Fibroblast of skin of left biceps (primary cell): ENCODE data around the gene KIF5A.
A peak's percentile ranks its signal among the peaks of the same experiment; 100 is the strongest.

Experiments used
- DNase-seq, 2 experiments: peaks; one replicate each; pipeline ENCODE4 v3.0.0-alpha.2; 2013; ENCODE audit warnings: low read depth in 2 of 2

The KIF5A gene

DNA sequence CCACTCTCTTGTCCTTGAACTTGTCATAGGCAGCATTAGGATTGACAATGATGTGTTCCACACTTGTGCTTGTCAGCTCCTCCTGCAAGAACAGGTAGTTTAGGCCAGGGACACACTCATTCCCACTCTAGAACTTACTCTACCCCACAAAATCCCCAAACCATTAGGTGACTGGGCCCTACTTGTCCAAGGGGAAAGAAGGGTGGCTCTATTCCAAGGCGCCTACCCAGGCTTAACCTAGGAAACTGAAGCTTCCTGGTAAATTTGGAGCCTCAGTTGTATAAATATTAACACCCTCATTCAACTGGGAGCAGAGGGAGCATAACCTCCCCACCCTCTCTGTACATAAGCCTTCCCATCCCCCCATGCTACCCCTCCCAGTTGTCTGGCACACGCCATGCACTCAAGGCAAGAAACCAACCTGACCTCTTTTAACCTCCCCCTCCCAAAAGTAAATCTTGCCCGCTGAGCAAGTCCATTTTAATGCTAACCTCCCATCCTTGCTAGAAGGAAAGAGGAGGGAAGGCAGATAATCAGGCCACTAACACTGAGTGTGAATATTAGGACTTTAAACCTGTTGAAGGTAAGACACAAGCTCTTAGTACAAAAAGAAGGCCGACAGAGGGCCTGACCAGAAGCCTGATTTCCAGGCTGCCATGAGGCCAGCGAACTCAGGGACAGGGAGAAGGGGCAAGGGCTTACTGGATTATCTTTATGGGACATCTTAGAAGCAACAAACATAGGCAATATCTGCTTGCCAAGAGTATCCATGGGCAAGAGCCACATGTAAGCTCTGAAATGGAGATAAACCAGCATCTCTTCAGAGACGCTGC, 13.9 kb upstream of the KIF5A start:
- DNase-seq, result no peak

DNA sequence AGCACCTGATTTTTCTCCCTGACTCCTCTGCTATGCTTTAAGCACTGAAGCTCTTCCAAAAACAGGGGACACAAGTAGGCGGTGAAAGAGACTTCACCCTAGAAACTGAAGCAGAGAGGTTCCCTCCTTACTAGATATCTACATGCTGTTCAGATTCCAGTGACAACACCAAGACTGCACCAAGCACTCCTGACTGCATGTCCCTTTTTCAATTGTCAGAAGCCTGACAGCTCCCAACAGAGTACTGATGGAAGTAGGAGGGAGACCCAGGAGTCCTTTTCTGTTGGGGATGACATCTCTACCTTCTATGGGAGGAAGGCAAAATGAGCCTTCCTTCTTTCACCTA, 13.3 kb upstream of the KIF5A start:
- no peak for DNase-seq

GRCh38 chr12:57539134-57539768, 10.6 kb upstream of the KIF5A start:
- DNase-seq, result no peak

GRCh38 chr12:57541001-57541400, 8.8 kb upstream of the KIF5A start:
- no peak for DNase-seq

- DNase-seq, result no peak
These were observed 8.1 kb upstream of the KIF5A start for GRCh38 chr12:57541717-57542116.

GRCh38 chr12:57543581-57543980, 6.3 kb upstream of the KIF5A start:
- no peak for DNase-seq

- DNase-seq, result no peak
These were observed 3.9 kb upstream of the KIF5A start for GRCh38 chr12:57545809-57546437.

GRCh38 chr12:57546438-57547287, 3.2 kb upstream of the KIF5A start, which contains the start of gene DCTN2:
TSS of gene DCTN2 (minus strand) at chr12:57547192. CDS start at chr12:57547063, 129 bp downstream.
- DNase-seq, result peak; percentile 91

GRCh38 chr12:57547288-57548012, 2.4 kb upstream of the KIF5A start:
- DNase-seq, result no peak

- no peak for DNase-seq
These were observed 1.9 kb upstream of the KIF5A start for GRCh38 chr12:57548013-57548315.

- no peak for DNase-seq
These were observed 1.4 kb upstream of the KIF5A start for GRCh38 chr12:57548488-57548887.

DNA sequence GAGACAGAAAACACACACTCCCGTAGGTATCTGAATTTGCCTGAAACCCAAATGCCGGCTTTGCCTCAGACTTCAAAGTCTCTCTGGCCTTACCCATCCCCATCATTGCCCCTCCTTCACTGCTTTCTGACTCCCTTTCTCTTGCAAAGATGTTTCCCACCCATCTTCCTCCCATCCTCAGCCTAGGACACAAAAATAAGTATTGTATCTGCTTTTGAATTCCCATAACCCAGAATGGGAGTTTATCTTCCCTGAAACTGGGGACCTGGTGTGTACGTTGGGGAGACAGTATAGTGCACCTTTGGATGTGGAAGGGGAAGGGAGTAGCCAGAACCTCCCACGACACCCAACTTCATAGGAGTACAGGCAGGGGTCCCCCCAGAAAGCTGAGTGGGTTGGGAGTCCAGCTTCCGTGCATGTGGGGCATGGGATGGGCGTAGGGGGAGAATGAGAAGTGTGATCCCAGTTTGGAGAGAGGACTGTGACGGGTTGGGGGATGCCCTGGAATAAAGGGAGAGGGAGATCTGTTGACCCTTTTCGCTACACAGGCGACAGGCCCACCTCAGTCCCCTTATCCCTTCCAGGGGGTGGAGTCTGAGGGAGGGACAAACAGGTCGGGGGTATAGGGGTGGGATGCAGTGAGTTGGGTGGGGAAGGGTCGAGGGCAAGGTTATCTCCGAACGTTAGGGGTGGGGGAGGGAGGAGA, 488 bp upstream of the KIF5A start:
- no peak for DNase-seq

- no peak for DNase-seq
These were observed 1.1 kb downstream of the KIF5A start for GRCh38 chr12:57550641-57551549.

GRCh38 chr12:57551637-57552305, 1.9 kb downstream of the KIF5A start:
- no peak for DNase-seq

DNA sequence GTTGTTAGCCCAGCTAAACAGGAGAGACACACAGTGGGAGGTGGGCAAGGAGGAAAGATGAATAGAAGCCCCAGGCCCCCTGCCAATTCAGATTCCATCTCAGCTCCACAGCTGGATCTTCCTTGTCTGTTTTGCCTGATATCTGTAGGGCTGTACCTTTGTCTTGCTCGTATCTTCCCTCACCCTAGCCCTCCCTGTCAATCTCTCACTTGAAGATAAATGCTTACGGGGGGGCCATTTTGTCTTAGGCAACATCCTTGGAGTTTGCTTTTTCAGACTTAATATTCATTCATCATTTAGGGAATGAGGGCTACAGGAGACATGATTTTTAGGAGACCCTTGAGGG, 2.4 kb downstream of the KIF5A start:
- DNase-seq, result no peak

- DNase-seq, result no peak
These were observed 3.0 kb downstream of the KIF5A start for GRCh38 chr12:57552835-57553313.

DNA sequence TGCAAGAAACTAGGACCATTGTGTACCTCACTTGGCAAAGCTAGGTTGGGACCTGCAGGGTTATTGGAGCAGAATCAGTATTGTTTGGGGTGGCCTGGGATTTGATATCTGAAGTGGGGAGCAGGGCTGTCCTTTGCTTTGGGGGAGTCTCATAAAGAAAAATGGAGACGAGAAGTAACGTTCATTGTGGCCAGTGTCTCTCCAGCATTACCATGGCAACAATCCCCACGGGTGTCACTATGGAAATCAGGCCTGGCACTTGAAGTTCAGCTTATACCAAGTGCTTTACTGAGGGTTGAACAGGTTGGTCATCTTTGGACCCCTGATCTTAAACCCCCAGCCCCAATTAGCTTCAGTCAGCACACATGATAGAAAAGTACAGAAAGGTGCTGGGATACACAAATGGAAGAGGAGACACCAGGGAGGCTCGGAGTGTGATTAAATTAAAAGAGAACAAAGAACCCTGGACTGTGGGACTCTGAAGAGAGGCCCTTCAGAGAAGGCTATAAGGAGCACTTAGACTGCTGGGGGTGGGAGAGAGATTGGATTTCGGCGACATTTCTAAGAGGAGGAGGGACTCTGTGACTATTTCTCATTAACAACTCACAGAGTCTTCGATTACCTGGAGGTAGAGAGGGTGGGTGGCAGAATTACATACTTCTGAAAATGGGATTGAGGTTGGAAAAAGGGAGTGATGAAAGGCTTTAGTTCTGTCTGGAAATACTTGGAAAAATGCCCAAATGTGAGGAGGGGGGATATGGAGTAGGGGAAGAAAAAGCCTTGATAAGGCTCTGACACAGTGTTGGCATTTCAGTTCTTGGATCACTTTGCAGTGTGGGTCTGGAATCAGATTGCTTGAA, 3.7 kb downstream of the KIF5A start:
- DNase-seq, result no peak

GRCh38 chr12:57554453-57554852, 4.6 kb downstream of the KIF5A start:
- DNase-seq, result no peak
